ENCODE data around the gene RNF157.
A peak's percentile ranks its signal among the peaks of the same experiment; 100 is the strongest.

Gene RNF157

DNA sequence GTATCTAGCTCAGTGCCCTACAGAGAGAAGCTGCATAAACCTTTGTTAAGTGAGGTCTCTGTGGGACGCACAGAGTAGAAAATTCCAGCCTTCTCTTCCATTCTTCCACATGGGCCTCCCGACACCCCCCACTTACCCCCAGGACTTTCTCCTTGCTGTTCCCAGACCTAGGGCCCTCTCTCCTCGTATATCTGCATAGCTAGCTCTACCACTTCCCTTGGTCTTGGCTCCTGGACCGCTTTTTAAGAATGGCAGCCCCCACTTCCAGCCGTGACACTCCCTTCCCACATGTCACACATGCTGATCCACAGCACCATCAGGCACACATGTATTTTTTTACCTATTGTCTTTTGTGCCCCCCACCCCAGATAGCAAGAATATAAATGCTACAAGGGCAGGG is 82.5 kb downstream of the RNF157 start:
- no peak for DNase-seq (ENCODE audit: low read depth in 2 of 2)

DNA sequence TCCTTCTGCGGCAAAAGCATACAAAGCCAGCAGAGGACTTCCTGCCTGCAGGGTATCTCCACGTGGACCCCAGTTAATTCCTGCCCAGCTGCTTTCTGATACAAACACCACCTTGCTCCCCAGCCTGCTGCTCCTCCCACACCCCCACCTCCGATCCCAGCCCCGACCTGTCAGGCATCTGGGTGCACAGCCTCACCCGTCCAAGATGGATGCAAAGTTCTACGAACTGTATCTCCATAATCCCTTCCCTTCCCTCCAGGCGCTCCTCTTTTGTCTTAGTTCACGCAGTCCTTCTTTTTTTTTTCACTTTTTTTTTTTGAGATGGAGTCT is 83.7 kb downstream of the RNF157 start:
- DNase-seq (ENCODE audit: low read depth in 2 of 2): no peak

DNA sequence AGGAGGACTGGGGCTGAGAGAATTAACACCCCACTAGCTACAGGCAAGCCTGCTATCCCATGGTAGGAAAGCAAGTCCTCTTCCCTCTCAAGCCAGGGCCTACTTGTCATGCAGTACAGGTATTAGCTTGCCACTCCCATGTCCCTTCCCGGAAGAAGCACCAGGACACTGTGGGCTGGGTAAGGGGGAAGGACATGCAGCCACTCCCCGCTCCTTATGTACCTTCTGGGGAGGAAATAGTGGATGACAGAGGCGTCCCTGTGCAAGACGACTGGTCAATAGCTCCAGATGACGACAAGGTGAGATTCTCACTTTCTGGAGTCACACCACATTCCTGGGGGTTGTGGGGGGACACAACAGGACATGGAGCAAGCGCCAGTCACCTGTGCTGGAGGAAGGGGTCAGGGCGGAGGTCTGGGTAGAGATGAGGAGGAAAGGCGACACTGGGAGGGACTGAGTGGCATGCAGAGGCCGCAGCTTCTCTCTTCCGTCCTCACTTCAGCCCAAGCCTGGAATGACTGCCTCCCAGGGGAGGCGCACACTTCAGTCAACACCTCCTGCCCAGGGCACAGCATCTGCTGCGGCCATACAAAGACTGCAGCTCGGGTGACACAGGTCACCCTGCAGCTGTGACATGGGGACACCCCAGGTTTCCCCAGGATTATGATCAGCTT is 84.2 kb downstream of the RNF157 start:
- no peak for DNase-seq (ENCODE audit: low read depth in 2 of 2)

DNA sequence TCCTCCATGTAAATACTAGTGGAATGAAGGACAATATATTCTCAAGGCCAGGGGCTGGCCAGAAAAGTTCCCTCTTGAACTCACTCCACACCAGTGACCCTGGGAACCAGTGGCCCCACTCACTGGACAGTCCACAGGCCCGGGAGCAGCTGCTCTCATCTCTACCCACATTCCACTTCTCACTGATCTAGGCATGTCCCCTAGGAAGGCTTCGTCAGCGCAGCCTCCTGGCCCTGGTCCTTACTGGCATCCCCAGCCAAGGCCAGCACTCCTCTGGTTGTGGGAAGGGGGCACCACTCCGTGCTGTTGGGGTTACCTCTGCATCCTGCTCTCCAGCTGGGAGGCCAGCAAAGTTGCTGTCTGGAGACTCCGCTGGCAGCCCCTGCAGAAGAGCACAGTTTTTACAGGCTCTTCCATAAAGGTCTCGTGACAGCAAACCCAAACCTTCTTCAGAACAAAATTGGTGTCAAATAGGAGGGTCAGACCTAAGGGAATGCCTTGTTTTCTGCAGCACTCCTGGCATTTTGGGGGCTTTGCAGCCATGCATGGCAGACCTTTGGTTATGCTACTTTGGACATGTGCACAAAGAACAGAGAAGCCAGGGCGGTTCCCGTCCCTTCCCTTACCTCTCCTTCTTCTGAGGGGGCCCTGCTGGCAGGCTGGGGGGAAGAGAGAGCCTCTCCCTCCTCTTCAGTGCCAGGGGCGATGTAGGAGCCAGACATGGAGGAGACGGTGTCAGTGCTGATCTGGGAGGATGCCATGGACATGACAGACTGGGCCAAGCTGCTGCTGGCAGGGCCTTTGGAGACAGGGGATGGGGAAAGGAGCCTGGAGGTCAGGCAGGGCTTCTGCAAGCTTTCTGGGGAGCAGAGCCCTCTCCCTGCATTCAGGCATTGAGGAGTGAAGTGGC is 85.1 kb downstream of the RNF157 start:
- no peak for DNase-seq (ENCODE audit: low read depth in 2 of 2)

DNA sequence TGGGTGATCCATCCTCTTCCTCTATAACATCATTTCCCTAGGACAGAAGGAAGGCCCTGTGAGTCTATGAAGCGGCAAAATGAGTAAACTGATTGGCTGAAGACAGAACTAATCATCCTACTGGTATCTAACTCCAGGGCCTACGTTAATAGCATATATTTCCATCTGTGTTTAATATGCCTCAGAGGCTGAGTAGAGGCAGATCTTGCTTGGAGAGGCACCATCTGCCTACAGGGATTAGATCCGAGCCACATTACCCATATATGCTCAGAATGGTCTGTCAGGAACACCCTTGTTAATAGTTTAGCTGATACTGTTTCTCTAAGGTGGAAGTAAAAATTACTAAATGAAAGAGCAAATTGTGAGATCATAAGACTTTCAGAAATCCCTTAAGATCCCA is 86.0 kb downstream of the RNF157 start:
- no peak for DNase-seq (ENCODE audit: low read depth in 2 of 2)

DNA sequence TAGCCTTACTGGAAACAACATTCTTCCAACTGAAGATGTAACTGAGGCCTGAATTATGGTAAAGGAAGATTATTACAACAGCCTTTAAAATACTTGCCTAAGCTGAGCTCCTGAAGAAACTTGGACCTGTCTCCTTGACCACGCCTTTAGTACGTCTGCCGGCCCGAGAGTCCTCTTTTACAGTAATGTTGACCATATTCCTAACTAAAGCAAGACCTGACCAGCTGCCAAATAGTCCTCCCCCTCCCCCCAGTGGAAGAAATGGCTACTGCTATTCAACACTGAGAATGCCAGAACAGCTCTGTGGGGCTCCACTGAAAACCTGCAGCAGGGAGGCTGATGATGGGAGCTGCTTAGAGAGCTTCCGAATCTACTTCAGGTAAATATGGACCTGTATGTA is 86.7 kb downstream of the RNF157 start:
- no peak for DNase-seq (ENCODE audit: low read depth in 2 of 2)

DNA sequence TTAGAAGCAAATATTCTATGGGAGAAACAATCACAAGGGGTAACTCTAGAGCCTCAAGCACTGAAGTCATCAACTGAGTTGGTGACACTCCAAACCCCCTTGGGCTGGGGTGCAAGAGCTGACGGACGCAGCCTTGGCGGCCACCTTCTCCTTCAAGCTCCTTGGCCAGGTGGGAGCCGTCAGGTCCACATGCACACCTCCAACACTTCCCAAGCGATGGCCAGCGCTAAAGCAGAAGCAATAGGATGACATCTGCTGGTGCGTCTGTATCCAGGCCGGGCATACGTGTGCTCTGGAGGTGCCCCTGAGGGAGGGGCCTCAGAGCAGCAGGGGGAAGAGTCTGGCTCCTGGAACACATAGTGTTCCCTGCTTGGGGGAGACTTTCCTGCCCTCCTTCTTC is 87.1 kb downstream of the RNF157 start:
- DNase-seq (ENCODE audit: low read depth in 2 of 2): no peak

DNA sequence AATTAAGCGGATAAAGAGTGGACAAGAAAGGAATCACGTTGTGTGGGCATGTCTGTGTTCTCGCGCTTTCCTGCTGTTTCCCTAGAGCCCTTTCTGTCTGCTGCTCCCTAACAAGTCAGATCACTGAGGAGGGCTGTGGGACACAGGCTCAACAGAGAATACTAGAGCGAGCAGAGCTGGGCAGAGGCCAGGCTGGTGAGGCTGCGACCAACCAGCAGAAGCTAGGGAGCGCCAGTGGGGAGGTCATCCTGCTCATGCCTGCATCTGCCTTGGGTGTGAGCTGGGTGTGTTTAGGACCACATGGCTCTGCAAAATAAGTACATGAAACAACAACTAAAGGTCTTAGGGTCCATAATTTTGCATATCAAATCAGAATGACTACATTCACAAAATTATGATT is 87.7 kb downstream of the RNF157 start:
- no peak for DNase-seq (ENCODE audit: low read depth in 2 of 2)

DNA sequence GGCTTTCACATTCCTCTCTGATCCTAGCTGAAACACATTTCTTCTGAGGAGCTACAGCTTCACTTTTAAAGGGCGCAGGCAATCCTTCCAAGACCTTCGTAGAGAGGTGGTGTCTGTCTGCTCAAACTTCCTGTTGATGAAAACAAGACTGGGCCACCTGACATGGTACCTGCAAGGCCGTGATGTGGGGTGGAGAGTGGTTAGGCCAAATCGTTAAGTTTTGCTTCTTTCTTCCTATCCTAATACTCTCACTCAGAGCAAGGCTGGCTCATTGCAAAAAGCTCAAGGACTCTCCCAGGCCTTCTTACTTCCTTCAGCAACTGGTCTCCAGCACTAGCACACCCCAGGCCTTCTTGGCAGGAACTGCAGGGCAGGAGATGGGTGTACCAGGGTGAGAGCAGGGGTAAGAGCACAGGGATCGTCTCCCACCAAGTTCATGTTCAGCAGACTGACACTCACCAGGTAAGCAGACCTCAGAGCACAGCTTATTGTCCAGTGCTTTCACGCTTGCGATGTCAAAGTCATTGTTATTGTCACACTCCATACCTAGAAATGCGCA is 88.3 kb downstream of the RNF157 start:
- no peak for DNase-seq (ENCODE audit: low read depth in 2 of 2)

DNA sequence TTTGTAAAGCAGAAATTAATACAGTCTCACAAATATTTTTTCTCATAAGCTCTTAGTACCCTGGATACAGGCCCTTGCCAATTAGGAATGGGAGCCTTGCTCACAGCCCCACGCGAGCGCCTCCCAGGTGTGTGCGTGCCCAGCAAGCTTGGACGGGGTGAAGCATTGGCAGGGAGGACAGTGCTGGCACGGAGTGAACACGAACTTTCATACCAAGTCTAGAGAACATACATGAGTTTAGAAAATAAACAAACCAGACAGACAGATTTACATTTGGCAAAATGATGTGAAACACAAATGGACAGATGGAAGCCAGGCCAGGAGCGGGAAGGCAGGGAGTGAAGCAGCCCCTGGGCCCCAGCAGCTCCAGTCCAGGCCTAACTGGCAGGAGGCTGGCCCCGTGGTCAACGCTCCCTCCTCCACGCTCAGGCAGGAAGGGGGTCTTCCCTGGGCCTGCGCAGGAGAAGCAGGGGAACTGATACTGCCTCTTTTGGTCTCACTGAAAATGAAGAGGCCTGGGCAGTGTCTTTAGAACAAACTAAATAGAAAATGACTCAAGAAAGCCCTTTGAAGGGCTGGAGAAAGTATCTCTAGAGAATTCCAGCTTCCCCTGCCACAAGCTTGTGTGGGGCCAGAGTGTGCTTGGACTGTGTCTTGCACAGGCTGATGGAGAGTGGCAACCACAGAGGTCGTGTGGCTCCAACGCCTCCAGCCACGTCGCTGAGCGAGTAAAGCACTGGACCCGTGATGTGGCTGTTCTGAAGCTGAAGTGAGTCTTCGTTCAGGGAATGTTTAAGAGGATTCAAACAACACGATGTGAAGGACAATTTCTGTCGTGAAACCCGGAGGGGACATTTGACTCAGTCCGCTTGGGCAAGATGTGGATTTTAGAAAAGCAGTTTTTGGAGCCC is 89.3 kb downstream of the RNF157 start:
- no peak for DNase-seq (ENCODE audit: low read depth in 2 of 2)

DNA sequence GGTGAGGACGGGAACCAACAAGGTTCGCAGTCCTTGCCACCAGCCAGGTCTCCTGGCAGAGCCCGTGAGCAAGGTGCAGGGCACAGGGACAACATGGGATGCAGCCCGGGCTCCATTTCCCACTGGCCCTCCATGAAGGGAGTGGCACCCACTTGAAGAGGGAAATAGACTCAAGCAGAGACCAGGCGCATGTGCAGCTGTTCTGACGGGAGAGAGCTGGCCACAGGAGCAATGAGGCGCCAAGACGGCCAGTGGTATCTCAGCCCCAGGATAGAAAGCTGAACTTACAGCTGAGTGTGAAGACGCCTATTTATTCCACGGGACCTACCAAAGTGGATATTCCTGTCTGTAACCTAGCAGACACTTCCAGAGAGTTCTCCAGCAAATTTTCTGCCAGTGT is 91.1 kb downstream of the RNF157 start:
- no peak for DNase-seq (ENCODE audit: low read depth in 2 of 2)

DNA sequence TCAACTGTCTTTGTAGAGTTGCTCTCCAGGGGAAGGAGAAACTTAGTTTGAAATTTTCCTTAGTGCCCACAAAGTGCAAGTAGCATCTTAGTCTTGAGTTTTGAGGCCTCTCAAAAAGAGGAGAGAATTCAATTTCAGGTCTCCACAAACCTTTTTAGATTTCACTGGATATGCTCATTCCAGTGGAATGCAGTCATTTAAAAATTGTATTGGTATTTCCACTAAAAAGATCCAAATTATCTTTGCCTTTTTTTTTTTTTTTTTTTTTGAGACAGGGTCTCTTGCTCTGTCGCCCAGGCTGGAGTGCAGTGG is 92.3 kb downstream of the RNF157 start:
- DNase-seq (ENCODE audit: low read depth in 2 of 2): no peak

DNA sequence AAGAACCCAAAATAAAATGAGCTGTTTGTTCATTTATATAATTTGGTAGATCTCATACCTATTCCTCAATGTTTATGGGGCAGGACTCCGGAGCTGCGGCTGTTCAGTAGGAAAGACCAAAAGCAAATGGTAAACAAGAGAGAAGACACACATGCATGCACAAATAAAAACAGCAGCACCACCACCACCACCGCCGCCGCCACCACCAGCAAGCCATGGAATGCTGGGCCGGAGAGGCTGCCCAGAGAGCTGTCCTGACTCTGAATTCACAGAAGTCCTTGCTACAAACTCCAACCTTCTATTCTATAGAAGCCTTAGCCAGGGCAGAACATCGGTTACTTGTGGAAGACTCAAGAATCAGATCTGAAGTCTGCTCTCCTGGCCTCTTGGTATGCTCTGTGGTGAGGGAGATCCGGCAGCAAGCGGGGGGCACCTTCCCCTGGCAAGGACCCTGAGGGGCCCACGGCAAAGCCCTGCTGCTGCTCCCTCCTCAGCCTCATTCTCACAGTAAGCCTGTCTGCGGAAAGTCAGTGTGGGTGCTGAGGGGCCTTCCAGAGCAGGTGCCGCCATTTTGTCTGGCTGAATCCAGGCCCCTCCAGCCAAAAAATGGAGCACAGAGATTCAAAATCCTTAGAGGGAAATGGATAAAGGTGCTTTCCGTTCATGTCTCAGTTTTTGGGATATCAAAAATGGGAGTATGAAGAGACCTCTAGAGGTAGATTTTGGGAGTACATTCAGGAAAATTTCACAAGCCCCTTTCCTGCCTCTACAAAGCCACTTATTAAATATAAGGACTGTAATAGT is 92.9 kb downstream of the RNF157 start:
- DNase-seq (ENCODE audit: low read depth in 2 of 2): no peak

DNA sequence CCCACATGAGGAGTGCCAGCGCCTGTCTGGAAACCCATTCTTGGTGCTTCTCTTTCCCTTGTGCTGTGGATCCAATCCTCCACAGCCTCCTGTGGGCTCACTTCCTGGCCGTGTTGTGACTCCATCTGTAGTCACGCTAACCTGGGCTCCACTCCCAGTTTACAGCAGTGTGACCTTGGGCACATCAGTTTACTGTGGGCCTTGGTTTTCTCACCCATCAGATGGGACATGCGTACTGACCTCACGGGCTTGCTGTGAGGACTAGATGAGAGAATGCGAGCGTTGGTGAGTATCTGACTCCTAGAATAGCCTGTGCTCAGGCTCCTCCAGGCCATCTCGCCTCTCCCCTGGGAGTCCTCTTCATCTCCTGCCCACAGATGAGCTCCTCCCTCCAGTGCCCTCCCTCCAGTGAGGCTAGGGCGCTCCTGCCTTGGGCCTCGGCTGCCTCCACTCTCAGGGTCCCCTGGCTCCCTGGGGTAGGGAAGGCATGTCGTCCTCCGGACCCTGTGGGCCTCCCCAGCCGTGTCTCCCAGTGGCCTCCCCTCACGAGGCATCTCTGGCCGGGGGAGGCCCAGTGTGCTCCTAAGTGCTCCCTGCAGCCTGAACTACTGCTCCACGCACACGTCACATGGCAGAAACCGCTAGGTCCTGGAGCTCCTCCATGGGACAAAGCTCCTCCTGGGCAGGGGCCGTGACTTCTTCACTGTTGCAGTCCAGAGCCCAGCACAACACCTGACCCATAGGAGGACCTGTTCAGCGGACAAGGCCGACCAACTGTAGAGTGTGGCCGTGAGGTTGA is 94.0 kb downstream of the RNF157 start:
- DNase-seq (ENCODE audit: low read depth in 2 of 2): no peak

DNA sequence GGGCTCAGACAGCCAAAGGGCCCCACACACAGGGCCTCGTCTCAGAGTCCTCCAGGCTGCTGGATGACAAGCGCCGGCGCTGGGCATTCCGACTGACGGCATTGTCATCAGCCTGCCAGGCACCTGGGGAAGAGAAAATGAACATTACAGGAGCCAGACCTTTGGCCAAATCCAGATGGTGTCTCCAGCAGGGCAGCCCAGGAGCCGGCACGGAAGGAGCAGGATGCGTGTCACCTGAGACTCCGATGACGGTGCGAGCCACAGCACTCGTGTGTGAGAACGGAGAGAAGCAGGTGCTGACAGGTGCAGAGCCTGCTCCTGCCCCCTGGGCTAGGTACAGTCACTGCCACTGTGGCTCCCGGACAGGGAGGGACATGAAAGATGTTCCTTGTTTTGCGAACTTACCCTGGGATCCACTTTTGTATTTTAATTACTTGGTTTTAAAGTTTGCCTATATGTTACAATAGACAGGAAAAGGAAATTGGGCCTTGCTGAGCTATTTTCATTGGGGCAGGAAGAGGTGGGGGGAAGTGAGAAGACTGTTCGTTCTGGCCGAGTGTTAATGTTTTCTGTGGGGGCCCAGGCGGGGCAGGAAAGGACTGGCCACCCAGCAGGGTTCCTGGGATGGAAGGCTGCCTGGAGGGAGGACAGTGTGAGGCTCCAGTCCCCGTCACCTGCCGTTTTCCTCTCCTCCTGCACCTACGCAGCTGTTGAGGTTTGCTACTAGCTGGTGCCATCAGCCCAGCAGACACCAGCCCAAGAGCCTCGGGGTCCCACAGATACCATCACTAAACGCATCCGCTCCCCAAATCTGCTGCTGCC is 94.9 kb downstream of the RNF157 start:
- DNase-seq (ENCODE audit: low read depth in 2 of 2): peak in 1 of 2 donors; percentile 23

DNA sequence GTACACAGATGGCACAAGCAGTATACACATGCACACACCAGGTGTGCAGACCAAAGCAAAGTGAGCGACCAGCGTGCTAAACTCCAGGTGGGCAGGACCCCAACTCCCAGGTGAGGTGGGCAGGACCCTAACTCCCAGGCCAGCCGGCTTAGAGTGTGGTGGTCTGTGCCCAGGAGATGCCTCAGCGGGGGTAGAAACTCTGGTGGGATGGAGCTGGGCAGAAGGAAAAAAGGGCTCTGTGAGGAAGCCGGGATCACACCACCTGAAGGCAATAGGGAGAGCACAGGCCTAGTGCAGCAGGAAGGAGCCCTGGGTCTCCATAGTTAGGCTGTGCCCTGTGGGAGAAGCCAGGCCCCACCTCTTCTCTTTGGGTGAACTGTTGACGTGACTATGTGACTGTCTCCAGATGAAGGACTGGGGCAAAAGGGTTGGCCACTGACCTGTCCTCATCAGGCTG is 97.7 kb downstream of the RNF157 start:
- no peak for DNase-seq (ENCODE audit: low read depth in 2 of 2)

DNA sequence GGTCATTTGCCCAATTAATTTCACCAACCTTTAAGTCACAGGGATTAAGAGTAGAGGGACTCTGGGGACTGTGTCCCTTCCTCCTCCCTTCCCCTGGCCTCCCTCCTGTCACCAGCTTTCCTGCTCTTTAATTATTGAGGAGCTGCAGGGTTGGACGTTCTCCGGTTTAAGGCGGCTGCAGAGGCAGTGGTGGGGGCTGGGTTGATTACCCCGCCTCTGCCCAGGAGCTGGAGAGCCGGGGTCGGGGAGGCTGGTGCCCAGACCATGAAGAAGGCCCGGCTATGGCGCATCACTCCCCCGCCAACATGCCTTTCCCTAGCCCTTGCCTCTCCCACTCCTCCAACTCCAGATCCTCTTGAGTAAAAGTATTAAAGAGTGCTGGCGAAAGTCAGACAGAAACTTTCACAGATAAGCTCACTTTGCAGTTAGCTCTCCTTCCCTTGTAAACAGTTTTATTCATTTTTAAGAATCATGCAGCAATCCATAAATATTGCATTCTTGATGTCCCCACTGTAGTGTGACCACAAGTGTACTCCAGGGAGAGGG is 98.2 kb downstream of the RNF157 start:
- no peak for DNase-seq (ENCODE audit: low read depth in 2 of 2)

DNA sequence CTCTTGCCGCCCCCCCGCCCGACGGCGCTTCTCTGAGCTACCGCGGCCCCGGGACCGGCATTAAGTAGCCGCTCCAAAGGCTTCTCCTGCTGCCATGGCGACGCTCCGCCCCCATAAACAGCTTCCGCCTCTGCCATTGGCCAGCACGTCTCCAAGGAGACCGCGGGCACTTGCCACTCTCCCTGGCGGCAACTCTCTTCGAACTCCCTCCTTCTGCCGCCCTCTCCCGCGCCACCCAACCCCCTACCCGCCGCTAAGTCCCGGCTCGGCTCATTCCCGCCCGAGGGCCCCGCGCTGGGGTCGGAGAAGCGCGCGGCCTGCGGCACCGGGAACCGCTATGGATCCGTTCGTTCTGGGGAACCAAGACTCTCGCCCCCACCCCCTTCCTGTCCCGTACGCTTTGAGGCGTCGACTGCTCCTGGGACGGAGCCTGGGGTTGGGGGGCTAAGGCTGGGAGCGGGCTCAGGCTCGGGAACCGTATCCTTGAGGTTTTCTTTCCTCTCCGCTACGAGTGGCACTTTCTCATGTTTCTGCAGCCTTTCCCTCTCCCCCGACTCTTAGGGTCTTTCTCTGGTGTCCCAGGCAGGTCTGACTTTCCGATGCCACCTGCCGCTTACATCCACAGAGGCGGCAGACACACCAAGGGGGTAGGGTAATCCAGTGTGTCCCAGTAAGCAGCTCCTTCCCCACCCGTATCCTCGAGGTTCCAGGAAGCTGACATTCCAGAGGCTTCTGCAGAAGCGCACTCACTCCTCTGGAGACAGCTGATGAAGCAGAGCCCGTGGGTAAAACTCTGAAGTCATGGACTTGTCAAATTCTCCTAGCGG is 98.9 kb downstream of the RNF157 start, which contains the start of gene FOXJ1:
FOXJ1 (minus strand) TSS at position 34 of the 827 bp plus-strand sequence. CDS start 850 bp downstream, outside the sequence.
- DNase-seq (ENCODE audit: low read depth in 2 of 2): peak; percentile 80
